ENCODE measurements around the gene TTLL4.

DNA sequence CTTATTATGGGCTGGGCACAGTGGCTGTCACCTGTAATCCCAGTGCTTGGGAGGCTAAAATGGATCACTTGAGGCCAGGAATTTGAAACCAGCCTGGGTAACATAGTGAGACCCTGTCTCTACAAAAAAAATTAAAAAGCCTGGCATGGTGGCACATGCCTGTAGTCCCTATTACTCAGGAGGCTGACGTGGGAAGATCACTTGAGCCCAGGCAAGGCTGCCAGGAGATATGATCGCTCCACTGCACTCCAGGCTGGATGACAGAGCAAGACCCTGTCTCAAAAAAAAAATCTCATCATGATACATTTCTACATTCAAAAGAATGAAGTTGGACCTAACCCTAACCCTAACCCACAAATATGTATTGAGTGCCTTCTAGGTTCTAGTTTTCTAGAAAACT lies 51.2 kb downstream of the TTLL4 start:
- TF ChIP-seq, protein P1, sequence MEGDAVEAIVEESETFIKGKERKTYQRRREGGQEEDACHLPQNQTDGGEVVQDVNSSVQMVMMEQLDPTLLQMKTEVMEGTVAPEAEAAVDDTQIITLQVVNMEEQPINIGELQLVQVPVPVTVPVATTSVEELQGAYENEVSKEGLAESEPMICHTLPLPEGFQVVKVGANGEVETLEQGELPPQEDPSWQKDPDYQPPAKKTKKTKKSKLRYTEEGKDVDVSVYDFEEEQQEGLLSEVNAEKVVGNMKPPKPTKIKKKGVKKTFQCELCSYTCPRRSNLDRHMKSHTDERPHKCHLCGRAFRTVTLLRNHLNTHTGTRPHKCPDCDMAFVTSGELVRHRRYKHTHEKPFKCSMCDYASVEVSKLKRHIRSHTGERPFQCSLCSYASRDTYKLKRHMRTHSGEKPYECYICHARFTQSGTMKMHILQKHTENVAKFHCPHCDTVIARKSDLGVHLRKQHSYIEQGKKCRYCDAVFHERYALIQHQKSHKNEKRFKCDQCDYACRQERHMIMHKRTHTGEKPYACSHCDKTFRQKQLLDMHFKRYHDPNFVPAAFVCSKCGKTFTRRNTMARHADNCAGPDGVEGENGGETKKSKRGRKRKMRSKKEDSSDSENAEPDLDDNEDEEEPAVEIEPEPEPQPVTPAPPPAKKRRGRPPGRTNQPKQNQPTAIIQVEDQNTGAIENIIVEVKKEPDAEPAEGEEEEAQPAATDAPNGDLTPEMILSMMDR (IDR thresholded peaks at IDR 0.05; ENCODE audit: low read length): no peak
- TF ChIP-seq EZH2 (IDR thresholded peaks at IDR 0.05; ENCODE audit: borderline replicate concordance, low read length): no peak
